ENCODE results near the gene AP4S1.

DNA sequence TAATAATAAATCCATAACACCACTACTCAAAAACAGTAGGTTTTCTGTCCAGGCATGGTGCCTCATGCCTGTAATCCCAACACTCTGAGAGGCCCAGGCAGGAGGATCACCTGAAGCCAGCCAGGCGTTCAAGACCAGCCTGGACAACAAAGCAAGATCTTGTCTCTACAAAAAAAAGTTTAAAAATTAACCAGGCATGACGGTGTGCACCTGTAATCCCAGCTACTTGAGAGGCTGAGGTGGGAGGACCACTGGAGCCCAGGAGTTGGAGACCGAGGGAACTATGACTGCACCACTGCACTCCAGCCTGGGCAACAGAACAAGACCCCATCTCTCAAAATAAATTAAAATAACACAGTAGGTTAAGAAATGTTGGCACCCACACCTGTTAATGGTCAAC lies 44.5 kb upstream of the AP4S1 start:
- TF ChIP-seq POLR2A (IDR thresholded peaks at IDR 0.05): no peak
- TF ChIP-seq, protein P1, sequence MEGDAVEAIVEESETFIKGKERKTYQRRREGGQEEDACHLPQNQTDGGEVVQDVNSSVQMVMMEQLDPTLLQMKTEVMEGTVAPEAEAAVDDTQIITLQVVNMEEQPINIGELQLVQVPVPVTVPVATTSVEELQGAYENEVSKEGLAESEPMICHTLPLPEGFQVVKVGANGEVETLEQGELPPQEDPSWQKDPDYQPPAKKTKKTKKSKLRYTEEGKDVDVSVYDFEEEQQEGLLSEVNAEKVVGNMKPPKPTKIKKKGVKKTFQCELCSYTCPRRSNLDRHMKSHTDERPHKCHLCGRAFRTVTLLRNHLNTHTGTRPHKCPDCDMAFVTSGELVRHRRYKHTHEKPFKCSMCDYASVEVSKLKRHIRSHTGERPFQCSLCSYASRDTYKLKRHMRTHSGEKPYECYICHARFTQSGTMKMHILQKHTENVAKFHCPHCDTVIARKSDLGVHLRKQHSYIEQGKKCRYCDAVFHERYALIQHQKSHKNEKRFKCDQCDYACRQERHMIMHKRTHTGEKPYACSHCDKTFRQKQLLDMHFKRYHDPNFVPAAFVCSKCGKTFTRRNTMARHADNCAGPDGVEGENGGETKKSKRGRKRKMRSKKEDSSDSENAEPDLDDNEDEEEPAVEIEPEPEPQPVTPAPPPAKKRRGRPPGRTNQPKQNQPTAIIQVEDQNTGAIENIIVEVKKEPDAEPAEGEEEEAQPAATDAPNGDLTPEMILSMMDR (IDR thresholded peaks at IDR 0.05): no peak
